Progenitor cell of endocrine pancreas (in vitro differentiated cells): ENCODE results near the gene STXBP5. TPM values are rescaled to one million over a fixed set of nuclear protein-coding genes. Genes with fewer than 3 reads are reported as not detected.
A peak's percentile ranks its signal among the peaks of the same experiment; 100 is the strongest.

ENCODE experiments used
- DNase-seq: peaks from one replicate; pipeline ENCODE4 v3.0.0; 2021; ENCODE audit warnings: low spot score; ENCODE audit not compliant: unreplicated experiment
- H3K27ac Mint-ChIP-seq: 2 replicates; pipeline ENCODE4 v1.8.0; 2021; ENCODE audit warnings: mild to moderate bottlenecking, moderate library complexity, mixed read lengths
- H3K27me3 Mint-ChIP-seq: 2 replicates; pipeline ENCODE4 v1.8.0; 2021; ENCODE audit warnings: mixed read lengths
- H3K36me3 Mint-ChIP-seq: 2 replicates; pipeline ENCODE4 v1.8.0; 2022; ENCODE audit warnings: mixed read lengths; ENCODE audit not compliant: insufficient read depth
- H3K4me1 Mint-ChIP-seq: 2 replicates; pipeline ENCODE4 v1.8.0; 2021; ENCODE audit warnings: low read depth, mixed read lengths
- H3K4me3 Mint-ChIP-seq: 2 replicates; pipeline ENCODE4 v1.8.0; 2021; ENCODE audit warnings: low read depth, mild to moderate bottlenecking, moderate library complexity, mixed read lengths
- H3K9me3 Mint-ChIP-seq: 2 replicates; pipeline ENCODE4 v1.8.0; 2021; ENCODE audit warnings: low read depth, mixed read lengths
- CTCF ChIP-seq: fragments of 200-600 bp; sonication (generic); IDR thresholded peaks from one replicate; pipeline ENCODE4 v1.5.0; 2021; ENCODE audit warnings: antibody characterized with exemption, mild to moderate bottlenecking; ENCODE audit not compliant: unreplicated experiment
- long read RNA-seq: library from polyadenylated mRNA; unstranded; transcript quantifications from one replicate; pipeline ENCODE4 v2.0.0, GENCODE V29; 2020
- total RNA-seq: library from RNA; stranded (reverse); gene quantifications from 2 replicates; pipeline ENCODE4 v1.2.1, GENCODE V29; 2021

STXBP5 gene
- total RNA-seq = 43.0 and 43.7 TPM in 2 replicates
- long read RNA-seq, full-length matches to known transcripts = 1 of 13 reads
- long read RNA-seq, partial matches to known transcripts = 5 of 13 reads
- long read RNA-seq, other reads (novel, unspliced or antisense) = 7 of 13 reads

GRCh38 chr6:147204060-147204785 lies at the start of gene STXBP5:
STXBP5 (plus strand) TSS chr6:147204417; CDS start chr6:147204533, 116 bp downstream.
- H3K4me1 Mint-ChIP-seq = peaks cover 19% of the 10 kb centered on the region
- no peaks in the 10 kb centered on the region for H3K9me3 Mint-ChIP-seq
- peak within 1 kb of the TSS; percentile 98 for H3K27ac Mint-ChIP-seq
- no peak for TF ChIP-seq CTCF
- no peaks in the 10 kb centered on the region for H3K36me3 Mint-ChIP-seq
- H3K27me3 Mint-ChIP-seq = no peaks in the 10 kb centered on the region
- DNase-seq = peak; percentile 19
- peak within 1 kb of the TSS; percentile 94 for H3K4me3 Mint-ChIP-seq

GRCh38 chr6:147154454-147154853 lies 49.8 kb upstream of the STXBP5 start:
- Mint-ChIP-seq H3K9me3 (no peaks in the 10 kb centered on the region), H3K36me3 (no peaks in the 10 kb centered on the region), H3K27me3 (no peaks in the 10 kb centered on the region), H3K27ac (no peak overlapping the region), H3K4me1 (peaks cover 10% of the 10 kb centered on the region), H3K4me3 (no peak overlapping the region)
- no peak for DNase-seq
- no peak for TF ChIP-seq CTCF

GRCh38 chr6:147156218-147156617 lies 48.0 kb upstream of the STXBP5 start:
- no peak for TF ChIP-seq CTCF
- no peak overlapping the region for H3K27ac Mint-ChIP-seq
- H3K36me3 Mint-ChIP-seq = no peaks in the 10 kb centered on the region
- H3K4me1 Mint-ChIP-seq = peaks cover 14% of the 10 kb centered on the region
- no peak for DNase-seq
- no peaks in the 10 kb centered on the region for H3K9me3 Mint-ChIP-seq
- no peaks in the 10 kb centered on the region for H3K27me3 Mint-ChIP-seq
- no peak overlapping the region for H3K4me3 Mint-ChIP-seq

GRCh38 chr6:147156799-147157382 lies 47.3 kb upstream of the STXBP5 start:
- Mint-ChIP-seq H3K4me3 (no peak overlapping the region), H3K9me3 (no peaks in the 10 kb centered on the region), H3K4me1 (peaks cover 14% of the 10 kb centered on the region), H3K27me3 (no peaks in the 10 kb centered on the region), H3K27ac (no peak overlapping the region), H3K36me3 (no peaks in the 10 kb centered on the region)
- no peak for DNase-seq
- TF ChIP-seq CTCF = no peak

GRCh38 chr6:147157930-147158329 lies 46.3 kb upstream of the STXBP5 start:
- H3K27me3 Mint-ChIP-seq = no peaks in the 10 kb centered on the region
- H3K9me3 Mint-ChIP-seq = no peaks in the 10 kb centered on the region
- peaks cover 12% of the 10 kb centered on the region for H3K4me1 Mint-ChIP-seq
- DNase-seq = no peak
- H3K27ac Mint-ChIP-seq = no peak overlapping the region
- TF ChIP-seq CTCF = no peak
- H3K4me3 Mint-ChIP-seq = no peak overlapping the region
- H3K36me3 Mint-ChIP-seq = no peaks in the 10 kb centered on the region
